Measurements from ENCODE around the gene ZNF860.
A peak's percentile ranks its signal among the peaks of the same experiment; 100 is the strongest.

The ZNF860 gene

GRCh38 chr3:31962801-31963205 lies 18.7 kb upstream of the ZNF860 start:
- WGBS = 91% methylated on average over 2 of the region's 2 CpGs
- no peak overlapping the region for H3K4me3 ChIP-seq (ENCODE audit: low read length)

DNA sequence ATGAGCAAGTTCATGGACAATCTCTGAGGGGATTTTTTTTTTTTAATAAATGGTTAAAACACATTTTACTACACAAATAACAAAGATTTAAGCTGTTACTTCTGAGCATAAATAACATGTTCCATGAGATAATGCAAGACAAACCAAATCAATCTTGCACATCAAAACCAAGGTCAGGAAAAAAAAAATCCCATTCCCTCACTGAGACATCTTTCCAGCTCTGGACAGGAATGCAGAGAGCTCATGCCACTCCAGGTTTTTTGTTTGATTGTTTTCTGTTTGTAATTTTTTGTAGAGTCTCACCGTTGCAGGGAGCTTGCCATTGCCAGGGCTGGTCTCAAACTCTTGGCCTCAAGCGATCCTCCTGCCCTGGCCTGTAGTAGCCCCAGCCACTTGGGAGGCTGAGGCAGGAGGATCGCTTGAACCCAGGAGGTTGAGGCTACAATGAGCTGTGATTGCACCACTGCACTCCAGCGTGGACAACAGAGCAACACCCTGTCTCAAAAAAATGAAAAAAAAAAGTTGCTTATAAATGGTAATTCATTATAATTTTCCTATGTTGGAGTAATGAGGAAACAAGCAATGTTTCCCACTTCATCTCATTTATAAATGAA lies 14.5 kb upstream of the ZNF860 start:
- H3K27ac ChIP-seq (ENCODE audit: low read depth, low read length) = no peak overlapping the region
- H3K4me3 ChIP-seq (ENCODE audit: low read length) = no peak overlapping the region
- WGBS = 93% methylated on average over 4 of the region's 4 CpGs
- H3K4me1 ChIP-seq (ENCODE audit: insufficient read depth, low read length) = peaks cover 38% of the 10 kb centered on the region
- H3K9ac ChIP-seq (ENCODE audit: low read depth, low read length) = no peak overlapping the region
- H3K27me3 ChIP-seq (ENCODE audit: insufficient read depth, low read length) = no peaks in the 10 kb centered on the region
- no peaks in the 10 kb centered on the region for H3K9me3 ChIP-seq (ENCODE audit: insufficient read depth, low read depth, low read length)
- H3K36me3 ChIP-seq (ENCODE audit: insufficient read depth, low read length) = no peaks in the 10 kb centered on the region

More at GRCh38 chr3:31962801-31963205, 18.7 kb upstream of the ZNF860 start:
- no peaks in the 10 kb centered on the region for H3K27me3 ChIP-seq (ENCODE audit: insufficient read depth, low read length)
- no peak overlapping the region for H3K9ac ChIP-seq (ENCODE audit: low read depth, low read length)
- peaks cover 47% of the 10 kb centered on the region for H3K4me1 ChIP-seq (ENCODE audit: insufficient read depth, low read length)
- H3K27ac ChIP-seq (ENCODE audit: low read depth, low read length) = no peak overlapping the region
- no peaks in the 10 kb centered on the region for H3K9me3 ChIP-seq (ENCODE audit: insufficient read depth, low read depth, low read length)
- no peaks in the 10 kb centered on the region for H3K36me3 ChIP-seq (ENCODE audit: insufficient read depth, low read length)

DNA sequence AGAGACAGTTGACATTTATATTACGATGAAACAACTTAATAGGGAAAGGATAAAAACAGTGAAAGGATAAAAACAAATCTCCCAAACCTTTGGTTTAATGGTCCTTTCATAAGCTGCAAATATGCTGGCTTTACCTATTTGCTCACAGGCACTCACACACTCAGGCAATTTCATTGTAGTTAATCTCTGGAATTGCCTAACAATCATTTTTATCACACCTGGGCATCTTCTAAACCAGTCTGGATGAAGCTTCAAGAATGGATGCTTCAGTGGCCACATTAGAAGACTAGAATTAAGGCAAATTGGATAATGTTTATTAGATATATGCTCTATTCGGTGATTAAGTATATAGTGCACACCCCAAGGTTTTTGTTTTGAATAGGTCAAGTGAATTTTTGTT lies 14.0 kb upstream of the ZNF860 start:
- no peak overlapping the region for H3K9ac ChIP-seq (ENCODE audit: low read depth, low read length)
- no peaks in the 10 kb centered on the region for H3K27me3 ChIP-seq (ENCODE audit: insufficient read depth, low read length)
- no peaks in the 10 kb centered on the region for H3K9me3 ChIP-seq (ENCODE audit: insufficient read depth, low read depth, low read length)
- peaks cover 41% of the 10 kb centered on the region for H3K4me1 ChIP-seq (ENCODE audit: insufficient read depth, low read length)
- H3K36me3 ChIP-seq (ENCODE audit: insufficient read depth, low read length) = no peaks in the 10 kb centered on the region
- H3K27ac ChIP-seq (ENCODE audit: low read depth, low read length) = no peak overlapping the region
- no peak overlapping the region for H3K4me3 ChIP-seq (ENCODE audit: low read length)
- 100% methylated on average over 1 of the region's 2 CpGs for WGBS

GRCh38 chr3:31968369-31968926 lies 13.1 kb upstream of the ZNF860 start:
- no peaks in the 10 kb centered on the region for H3K27me3 ChIP-seq (ENCODE audit: insufficient read depth, low read length)
- H3K9ac ChIP-seq (ENCODE audit: low read depth, low read length) = peak overlapping the region; percentile 7; the same call in 1 of the 2 replicates
- peaks cover 43% of the 10 kb centered on the region for H3K4me1 ChIP-seq (ENCODE audit: insufficient read depth, low read length)
- no peaks in the 10 kb centered on the region for H3K36me3 ChIP-seq (ENCODE audit: insufficient read depth, low read length)
- no peaks in the 10 kb centered on the region for H3K9me3 ChIP-seq (ENCODE audit: insufficient read depth, low read depth, low read length)
- WGBS = 79% methylated on average over 2 of the region's 2 CpGs
- H3K27ac ChIP-seq (ENCODE audit: low read depth, low read length) = peak overlapping the region; percentile 21
- no peak overlapping the region for H3K4me3 ChIP-seq (ENCODE audit: low read length)

DNA sequence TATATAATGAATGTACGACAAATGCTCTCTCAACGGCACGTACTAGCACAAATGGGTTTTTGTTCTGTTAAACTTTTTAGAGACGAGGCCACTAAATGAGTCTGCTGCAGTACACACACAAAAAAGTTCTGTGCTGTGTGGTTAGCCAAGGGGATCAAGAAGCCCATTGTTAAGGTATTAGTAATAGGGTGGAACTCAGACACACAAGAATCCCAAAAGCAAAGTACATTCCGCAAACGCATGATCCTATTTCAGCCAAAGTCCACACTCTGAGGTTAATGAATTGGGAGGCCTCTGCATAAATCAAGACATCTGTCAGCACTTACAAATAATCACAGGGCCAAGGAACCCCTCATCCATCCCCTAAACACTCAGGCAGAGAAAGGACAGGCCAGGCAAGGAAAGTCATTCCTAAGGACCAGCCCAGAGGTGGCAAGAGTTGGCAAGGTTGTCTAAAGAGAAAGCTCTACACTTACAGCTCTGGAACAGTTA lies 12.6 kb upstream of the ZNF860 start:
- no peaks in the 10 kb centered on the region for H3K27me3 ChIP-seq (ENCODE audit: insufficient read depth, low read length)
- no peak overlapping the region for H3K4me3 ChIP-seq (ENCODE audit: low read length)
- peaks cover 43% of the 10 kb centered on the region for H3K4me1 ChIP-seq (ENCODE audit: insufficient read depth, low read length)
- H3K36me3 ChIP-seq (ENCODE audit: insufficient read depth, low read length) = no peaks in the 10 kb centered on the region
- WGBS = 73% methylated on average over 6 of the region's 6 CpGs
- peak overlapping the region; percentile 7; the same call in 1 of the 2 replicates for H3K9ac ChIP-seq (ENCODE audit: low read depth, low read length)
- peak overlapping the region; percentile 70 for H3K27ac ChIP-seq (ENCODE audit: low read depth, low read length)
- H3K9me3 ChIP-seq (ENCODE audit: insufficient read depth, low read depth, low read length) = no peaks in the 10 kb centered on the region

DNA sequence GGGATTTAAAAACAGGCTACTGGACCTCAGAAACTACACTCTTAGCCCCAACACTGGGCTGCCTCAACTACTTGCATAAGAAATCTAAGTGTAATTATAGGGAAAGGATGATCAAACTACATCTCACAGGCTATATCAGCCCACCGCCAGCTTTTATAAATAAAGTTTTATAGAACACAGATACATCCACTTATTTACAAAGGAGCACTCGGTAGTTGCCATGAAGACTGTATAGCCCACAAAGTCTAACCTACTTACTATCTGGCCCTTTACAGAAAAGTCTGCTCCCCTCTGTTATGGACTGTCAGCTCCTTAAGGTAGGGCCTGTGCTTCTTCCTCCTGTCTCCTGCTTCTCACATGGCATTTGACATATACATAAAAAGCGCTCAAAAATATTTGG lies 9.9 kb upstream of the ZNF860 start:
- Histone ChIP-seq H3K9me3 (ENCODE audit: insufficient read depth, low read depth, low read length) (no peaks in the 10 kb centered on the region), H3K9ac (ENCODE audit: low read depth, low read length) (no peak overlapping the region), H3K4me1 (ENCODE audit: insufficient read depth, low read length) (peaks cover 49% of the 10 kb centered on the region), H3K36me3 (ENCODE audit: insufficient read depth, low read length) (no peaks in the 10 kb centered on the region), H3K27ac (ENCODE audit: low read depth, low read length) (no peak overlapping the region), H3K4me3 (ENCODE audit: low read length) (no peak overlapping the region), H3K27me3 (ENCODE audit: insufficient read depth, low read length) (no peaks in the 10 kb centered on the region)
- WGBS = over 99% methylated on average over 2 of the region's 3 CpGs

GRCh38 chr3:31973081-31973480 lies 8.5 kb upstream of the ZNF860 start:
- H3K27ac ChIP-seq (ENCODE audit: low read depth, low read length) = no peak overlapping the region
- H3K4me1 ChIP-seq (ENCODE audit: insufficient read depth, low read length) = peaks cover 41% of the 10 kb centered on the region
- no peaks in the 10 kb centered on the region for H3K9me3 ChIP-seq (ENCODE audit: insufficient read depth, low read depth, low read length)
- H3K36me3 ChIP-seq (ENCODE audit: insufficient read depth, low read length) = peaks cover 4% of the 10 kb centered on the region; the same call in 1 of the 2 replicates
- H3K4me3 ChIP-seq (ENCODE audit: low read length) = no peak overlapping the region
- H3K9ac ChIP-seq (ENCODE audit: low read depth, low read length) = no peak overlapping the region
- no peaks in the 10 kb centered on the region for H3K27me3 ChIP-seq (ENCODE audit: insufficient read depth, low read length)
- 91% methylated on average over 4 of the region's 4 CpGs for WGBS

GRCh38 chr3:31973837-31974236 lies 7.7 kb upstream of the ZNF860 start:
- Histone ChIP-seq H3K4me3 (ENCODE audit: low read length) (no peak overlapping the region), H3K9ac (ENCODE audit: low read depth, low read length) (no peak overlapping the region), H3K9me3 (ENCODE audit: insufficient read depth, low read depth, low read length) (no peaks in the 10 kb centered on the region), H3K27me3 (ENCODE audit: insufficient read depth, low read length) (no peaks in the 10 kb centered on the region), H3K4me1 (ENCODE audit: insufficient read depth, low read length) (peaks cover 35% of the 10 kb centered on the region), H3K27ac (ENCODE audit: low read depth, low read length) (no peak overlapping the region), H3K36me3 (ENCODE audit: insufficient read depth, low read length) (peaks cover 10% of the 10 kb centered on the region; the same call in 1 of the 2 replicates)
- 97% methylated on average over 5 of the region's 5 CpGs for WGBS

DNA sequence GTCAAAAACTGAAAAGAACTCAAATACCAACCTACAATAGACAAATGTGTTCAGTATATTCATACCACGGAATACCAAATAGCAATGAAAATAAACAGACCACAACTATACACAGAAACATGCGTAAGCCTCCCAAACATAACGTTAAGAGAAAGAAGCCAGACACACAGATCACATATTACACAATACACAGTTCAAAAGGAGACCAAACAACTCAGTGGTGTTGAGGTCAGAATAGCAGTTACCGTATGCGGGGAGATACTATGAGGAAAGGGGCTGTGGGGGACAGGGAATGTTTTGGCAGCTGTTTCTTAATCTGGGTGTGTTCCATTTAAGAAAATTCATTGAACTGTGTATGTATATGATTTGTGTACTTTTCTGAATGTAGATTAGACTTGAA lies 7.1 kb upstream of the ZNF860 start:
- H3K4me1 ChIP-seq (ENCODE audit: insufficient read depth, low read length) = peaks cover 35% of the 10 kb centered on the region

DNA sequence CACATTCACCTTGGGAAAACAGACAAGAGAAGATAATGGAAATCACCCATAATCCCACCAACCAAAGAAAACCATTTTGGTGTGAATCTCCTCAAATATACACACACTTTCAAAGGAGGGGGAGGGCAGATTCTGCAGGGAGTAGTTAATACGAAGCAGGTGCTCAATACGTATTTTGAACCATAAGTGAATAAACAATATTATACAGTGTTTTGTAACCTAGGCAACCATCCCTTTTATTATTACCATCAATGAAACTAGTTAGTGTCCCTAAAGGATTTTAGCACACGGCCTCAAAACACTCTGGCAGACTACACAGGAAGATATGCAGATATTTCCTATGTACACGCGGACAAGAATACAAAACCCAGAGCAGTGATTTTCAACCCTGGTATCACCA lies 6.6 kb upstream of the ZNF860 start:
- WGBS = 92% methylated on average over 4 of the region's 5 CpGs
- Histone ChIP-seq H3K9ac (ENCODE audit: low read depth, low read length) (no peak overlapping the region), H3K4me1 (ENCODE audit: insufficient read depth, low read length) (peaks cover 35% of the 10 kb centered on the region), H3K4me3 (ENCODE audit: low read length) (no peak overlapping the region), H3K9me3 (ENCODE audit: insufficient read depth, low read depth, low read length) (no peaks in the 10 kb centered on the region), H3K27ac (ENCODE audit: low read depth, low read length) (no peak overlapping the region), H3K36me3 (ENCODE audit: insufficient read depth, low read length) (peaks cover 10% of the 10 kb centered on the region; the same call in 1 of the 2 replicates), H3K27me3 (ENCODE audit: insufficient read depth, low read length) (peaks cover 6% of the 10 kb centered on the region; the same call in 1 of the 2 replicates)

More for the DNA sequence above, 7.1 kb upstream of the ZNF860 start:
- Histone ChIP-seq H3K27me3 (ENCODE audit: insufficient read depth, low read length) (peaks cover 3% of the 10 kb centered on the region; the same call in 1 of the 2 replicates), H3K9me3 (ENCODE audit: insufficient read depth, low read depth, low read length) (no peaks in the 10 kb centered on the region), H3K36me3 (ENCODE audit: insufficient read depth, low read length) (peaks cover 10% of the 10 kb centered on the region; the same call in 1 of the 2 replicates), H3K9ac (ENCODE audit: low read depth, low read length) (no peak overlapping the region), H3K27ac (ENCODE audit: low read depth, low read length) (no peak overlapping the region), H3K4me3 (ENCODE audit: low read length) (no peak overlapping the region)
- WGBS = 91% methylated on average over 5 of the region's 5 CpGs

- peaks cover 10% of the 10 kb centered on the region; the same call in 1 of the 2 replicates for H3K36me3 ChIP-seq (ENCODE audit: insufficient read depth, low read length)
- no peak overlapping the region for H3K27ac ChIP-seq (ENCODE audit: low read depth, low read length)
- WGBS = 97% methylated on average over 2 of the region's 2 CpGs
- H3K4me1 ChIP-seq (ENCODE audit: insufficient read depth, low read length) = peaks cover 25% of the 10 kb centered on the region
- H3K9me3 ChIP-seq (ENCODE audit: insufficient read depth, low read depth, low read length) = no peaks in the 10 kb centered on the region
- peaks cover 6% of the 10 kb centered on the region; the same call in 1 of the 2 replicates for H3K27me3 ChIP-seq (ENCODE audit: insufficient read depth, low read length)
- no peak overlapping the region for H3K4me3 ChIP-seq (ENCODE audit: low read length)
- no peak overlapping the region for H3K9ac ChIP-seq (ENCODE audit: low read depth, low read length)
Measured at GRCh38 chr3:31976302-31976701, 5.2 kb upstream of the ZNF860 start.
